Common myeloid progenitor, CD34-positive (primary cell): ENCODE results near the gene ART1. TPM values are rescaled to one million over a fixed set of nuclear protein-coding genes. Genes with fewer than 3 reads are reported as not detected.
"Not testable (repeated sequence)": the region's sequence is repeated elsewhere in the genome, so short reads cannot be mapped to it uniquely, and the experiment has no call there.

Experiments
- CTCF ChIA-PET: fragments of 350-600 bp; sonication (Branson Sonifier 250); formaldehyde crosslinking; loops from one replicate; lab custom pipeline; 2021; ENCODE audit warnings: antibody characterized with exemption; lab: Charles Lee
- POLR2A ChIA-PET: fragments of 350-600 bp; sonication (Branson Sonifier 250); formaldehyde crosslinking; loops from one replicate; lab custom pipeline; 2021; ENCODE audit warnings: antibody characterized with exemption; lab: Charles Lee
- DNase-seq, 3 donors: peaks; one replicate each; pipeline versions ENCODE4 v3.0.0 to v3.0.0-alpha.2; 2013
- H3K27ac ChIP-seq, 2 experiments: 1 replicate in 1 of 2; 2 replicates in 1 of 2; pipeline ENCODE4 v1.7.0; 2013; ENCODE audit warnings: inconsistent platforms in 2 of 2, low read length in 2 of 2, mild to moderate bottlenecking in 2 of 2, low read depth in 1 of 2, moderate library complexity in 1 of 2; ENCODE audit not compliant: severe bottlenecking in 2 of 2, insufficient read depth in 1 of 2, poor library complexity in 1 of 2
- H3K27me3 ChIP-seq, 5 experiments: replicated peaks in 2 of 5; 1 replicate in 3 of 5; 2 replicates in 2 of 5; pipeline versions ENCODE4 v1.6.1 to v1.7.0; 2013; ENCODE audit warnings: low read length in 4 of 5, mild to moderate bottlenecking in 2 of 5, moderate library complexity in 2 of 5, inconsistent platforms in 1 of 5; ENCODE audit not compliant: insufficient read depth in 5 of 5, control insufficient read depth in 4 of 5
- H3K36me3 ChIP-seq, 4 experiments: 1 replicate in 2 of 4; 2 replicates in 2 of 4; pipeline versions ENCODE4 v1.6.1 to v1.7.0; 2013; ENCODE audit warnings: low read length in 3 of 4, control low read depth in 1 of 4, mild to moderate bottlenecking in 1 of 4; ENCODE audit not compliant: control insufficient read depth in 4 of 4, insufficient read depth in 4 of 4
- H3K4me1 ChIP-seq, 4 experiments: 1 replicate in 3 of 4; 2 replicates in 1 of 4; pipeline versions ENCODE4 v1.6.1 to v1.7.1; 2013; ENCODE audit warnings: low read length in 3 of 4, mild to moderate bottlenecking in 3 of 4, control low read depth in 1 of 4, inconsistent platforms in 1 of 4, moderate library complexity in 1 of 4; ENCODE audit not compliant: control insufficient read depth in 4 of 4, insufficient read depth in 4 of 4; ENCODE audit errors: control extremely low read depth in 1 of 4
- H3K4me3 ChIP-seq, 7 experiments: 1 replicate in 4 of 7; 2 replicates in 3 of 7; pipeline versions ENCODE4 v1.5.1 to v1.7.0; 2013; ENCODE audit warnings: mild to moderate bottlenecking in 7 of 7, low read length in 6 of 7, moderate library complexity in 6 of 7, inconsistent platforms in 2 of 7, low read depth in 2 of 7, control low read depth in 1 of 7; ENCODE audit not compliant: insufficient read depth in 4 of 7, control insufficient read depth in 1 of 7; ENCODE audit errors: extremely low read depth in 1 of 7
- H3K9me3 ChIP-seq, 5 experiments: 1 replicate in 4 of 5; 2 replicates in 1 of 5; pipeline versions ENCODE4 v1.6.1 to v1.7.1; 2013; ENCODE audit warnings: low read length in 4 of 5, mild to moderate bottlenecking in 2 of 5, inconsistent platforms in 1 of 5, low read depth in 1 of 5, moderate library complexity in 1 of 5; ENCODE audit not compliant: control insufficient read depth in 4 of 5, insufficient read depth in 2 of 5; ENCODE audit errors: control extremely low read depth in 1 of 5
- WGBS: methylation state at CpG from one replicate; pipeline ENCODE4 v1.1.5; 2013; ENCODE audit not compliant: insufficient coverage; 5-methylcytosine and 5-hydroxymethylcytosine counted together
- polyA plus RNA-seq: library from polyadenylated mRNA; unstranded; fragments of 120-200 nt; gene quantifications from one replicate; pipeline ENCODE4 v1.2.1, GENCODE V29; 2013

The ART1 gene
- polyA plus RNA-seq = not detected

GRCh38 chr11:3644817-3645235 lies at the start of gene ART1:
ART1 (plus strand) TSS chr11:3645128; CDS start chr11:3659214, 14,086 bp downstream.
- Histone ChIP-seq H3K4me3 (no peak within 1 kb of the TSS), H3K4me1 (peaks cover 0 to 17% (median 11%) of the 10 kb centered on the region in 4 experiments), H3K9me3 (peaks cover 0 to 14% (median 0%) of the 10 kb centered on the region in 5 experiments), H3K27ac (no peak within 1 kb of the TSS), H3K36me3 (no peaks in the 10 kb centered on the region), H3K27me3 (peaks cover 0 to 12% (median 6%) of the 10 kb centered on the region in 5 experiments)
- peak in 2 of 3 donors; percentile 16 to 30 for DNase-seq
- POLR2A ChIA-PET = no interaction called here
- CTCF ChIA-PET = no interaction called here
- 87% methylated on average over 4 of the region's 4 CpGs for WGBS

DNA sequence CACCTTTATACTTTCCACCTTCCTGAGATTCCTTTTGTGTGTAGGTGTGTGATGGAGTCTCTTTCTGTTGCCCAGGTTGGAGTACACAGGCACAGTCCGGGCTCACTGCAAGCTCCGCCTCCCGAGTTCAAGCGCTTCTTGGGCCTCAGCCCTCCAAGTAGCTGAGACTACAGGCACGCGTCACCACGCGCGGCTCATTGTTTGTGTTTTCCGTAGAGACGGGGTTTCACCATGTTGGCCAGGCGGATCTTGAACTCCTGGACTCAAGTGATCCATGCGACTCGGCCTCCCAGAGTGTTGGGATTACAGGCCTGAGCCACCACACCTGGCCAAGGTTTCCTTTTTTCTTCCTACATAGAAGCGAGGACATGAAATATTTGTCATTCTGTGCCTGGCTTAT lies 47.2 kb upstream of the ART1 start:
- POLR2A ChIA-PET, H3K4me1 ChIP-seq, DNase-seq, H3K4me3 ChIP-seq, H3K27ac ChIP-seq, H3K36me3 ChIP-seq, H3K9me3 ChIP-seq, H3K27me3 ChIP-seq: not testable (repeated sequence)
- WGBS = 97% methylated on average over 14 of the region's 15 CpGs
- CTCF ChIA-PET = interaction anchor here (0.7 kb wide), 1 partner anchor 21 kb away, joined by 3 read pairs; no protein-coding TSS in a partner anchor

DNA sequence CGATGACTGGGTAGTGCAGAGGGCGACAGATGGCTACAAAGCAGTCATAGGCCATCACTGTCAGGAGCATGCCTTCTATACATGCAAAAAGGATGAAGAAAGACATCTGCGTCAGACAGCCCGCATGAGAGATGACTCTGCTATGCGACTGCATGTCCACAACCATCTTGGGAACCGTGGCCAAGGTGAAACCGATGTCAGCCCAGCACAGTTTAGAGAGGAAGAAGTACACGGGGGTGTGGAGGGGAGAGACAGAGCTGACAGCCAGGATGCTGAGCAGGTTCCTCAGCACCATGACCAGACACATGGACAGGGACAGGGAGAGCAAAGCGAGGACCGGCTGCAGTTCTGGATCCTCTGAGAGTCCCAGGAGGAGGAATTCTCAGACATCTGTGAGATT lies 44.7 kb upstream of the ART1 start:
- H3K36me3 ChIP-seq, CTCF ChIA-PET, DNase-seq, H3K4me1 ChIP-seq, POLR2A ChIA-PET, H3K9me3 ChIP-seq, H3K27me3 ChIP-seq, H3K27ac ChIP-seq, H3K4me3 ChIP-seq: not testable (repeated sequence)
- WGBS = 100% methylated on average over 3 of the region's 10 CpGs

- 50% methylated on average over 1 of the region's 3 CpGs for WGBS
- CTCF ChIA-PET = no interaction called here
Measured at GRCh38 chr11:3604167-3604566, 40.8 kb upstream of the ART1 start.

GRCh38 chr11:3605283-3605662 lies 39.7 kb upstream of the ART1 start:
- H3K4me3 ChIP-seq = no peak overlapping the region
- H3K36me3 ChIP-seq = no peaks in the 10 kb centered on the region
- no peaks in the 10 kb centered on the region for H3K27me3 ChIP-seq
- H3K4me1 ChIP-seq = no peaks in the 10 kb centered on the region
- H3K9me3 ChIP-seq = no peaks in the 10 kb centered on the region
- POLR2A ChIA-PET = no interaction called here
- WGBS = 100% methylated on average over 2 of the region's 3 CpGs
- CTCF ChIA-PET = no interaction called here
- no peak overlapping the region for H3K27ac ChIP-seq
- DNase-seq = no peak

More at GRCh38 chr11:3604167-3604566, 40.8 kb upstream of the ART1 start:
- Histone ChIP-seq H3K36me3 (no peaks in the 10 kb centered on the region), H3K27me3 (no peaks in the 10 kb centered on the region), H3K9me3 (no peaks in the 10 kb centered on the region), H3K4me3 (no peak overlapping the region), H3K27ac (no peak overlapping the region), H3K4me1 (no peaks in the 10 kb centered on the region)
- DNase-seq = no peak
- POLR2A ChIA-PET = no interaction called here

- no peak for DNase-seq
- H3K36me3 ChIP-seq = no peaks in the 10 kb centered on the region
- no peaks in the 10 kb centered on the region for H3K4me1 ChIP-seq
- no peaks in the 10 kb centered on the region for H3K27me3 ChIP-seq
- POLR2A ChIA-PET = no interaction called here
- CTCF ChIA-PET = interaction anchor here (0.6 kb wide), 1 partner anchor 217 kb away, joined by 3 read pairs; no protein-coding TSS in a partner anchor
- no peaks in the 10 kb centered on the region for H3K9me3 ChIP-seq
- 95% methylated on average over 5 of the region's 5 CpGs for WGBS
- H3K27ac ChIP-seq = no peak overlapping the region
- no peak overlapping the region for H3K4me3 ChIP-seq
Measured at GRCh38 chr11:3605771-3606203, 39.1 kb upstream of the ART1 start.

DNA sequence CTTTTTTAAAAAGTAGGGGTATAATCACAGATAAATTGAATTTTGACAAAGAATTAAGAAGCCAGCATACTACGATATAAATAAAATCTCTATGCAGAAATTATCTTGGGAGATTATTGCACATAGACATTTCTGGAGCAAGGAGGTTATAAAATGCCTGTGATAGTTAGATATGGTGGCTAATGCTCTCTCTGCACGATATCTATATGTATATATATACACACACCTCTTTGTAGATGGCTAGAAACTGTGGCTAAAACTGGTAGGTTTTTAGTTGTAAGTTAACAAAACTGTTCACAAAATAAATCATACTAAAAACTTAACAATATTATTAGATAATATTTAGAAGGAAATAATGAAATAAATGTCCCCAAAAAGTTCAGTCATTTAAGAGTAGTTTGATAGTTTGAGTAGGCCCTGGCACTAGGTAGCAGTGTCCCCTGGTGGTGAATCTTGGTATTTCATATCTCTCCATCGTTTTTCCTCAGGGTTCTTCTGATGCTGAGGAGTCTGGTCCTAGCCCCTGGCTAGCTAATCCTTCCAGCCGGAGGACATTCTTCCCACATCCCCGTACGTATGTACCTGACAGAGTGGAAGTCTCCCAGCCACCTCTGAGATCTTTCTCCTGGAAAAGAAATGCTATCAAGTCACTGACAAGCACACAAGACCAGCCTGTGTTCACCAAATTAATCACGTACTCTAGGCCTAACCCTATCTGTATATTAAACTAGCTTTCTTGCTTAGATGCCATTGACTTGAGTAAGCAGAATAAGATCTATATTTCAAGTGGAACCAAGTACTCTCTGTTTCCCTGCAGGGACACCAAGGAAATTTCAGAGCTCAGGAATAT lies 35.3 kb upstream of the ART1 start:
- no peak overlapping the region for H3K27ac ChIP-seq
- H3K4me1 ChIP-seq = peaks cover 0 to 12% (median 11%) of the 10 kb centered on the region in 4 experiments
- peaks cover 0 to 2% (median 0%) of the 10 kb centered on the region in 5 experiments for H3K9me3 ChIP-seq
- no peaks in the 10 kb centered on the region for H3K27me3 ChIP-seq
- ChIA-PET CTCF (interaction anchor here (0.6 to 3.8 kb wide), 8 partner anchors 10 to 876 kb away, joined by 3 to 30 read pairs (median 3); no protein-coding TSS in a partner anchor), POLR2A (no interaction called here)
- WGBS = 20% methylated on average over 2 of the region's 7 CpGs
- no peaks in the 10 kb centered on the region for H3K36me3 ChIP-seq
- DNase-seq = peak; percentile 48 to 61 (median 52)
- H3K4me3 ChIP-seq = no peak overlapping the region
